Vagina (tissue), 2 donors: Measurements from ENCODE around the gene SIRPD. TPM values are rescaled to one million over a fixed set of nuclear protein-coding genes. Genes with fewer than 3 reads are reported as not detected.

Experiments
- DNase-seq, 2 donors: peaks; one replicate each; pipeline ENCODE4 v3.0.0-alpha.2; 2017; ENCODE audit errors: extremely low spot score in 2 of 2
- H3K27ac ChIP-seq: fragments of 200-600 bp; sonication (generic); one replicate; pipeline ENCODE4 v1.5.1; 2019
- H3K27me3 ChIP-seq: fragments of 200-600 bp; sonication (generic); one replicate; pipeline ENCODE4 v1.5.1; 2019
- H3K36me3 ChIP-seq, 2 donors: fragments of 200-600 bp; sonication (generic); one replicate each; pipeline ENCODE4 v1.5.1; 2017 to 2019
- H3K4me1 ChIP-seq: fragments of 200-600 bp; sonication (generic); one replicate; pipeline ENCODE4 v1.5.1; 2019
- H3K4me3 ChIP-seq, 2 donors: fragments of 200-600 bp; sonication (generic); 1 replicate in 1 of 2; 2 replicates in 1 of 2; pipeline ENCODE4 v1.5.1; 2016 to 2019
- H3K9me3 ChIP-seq: fragments of 200-600 bp; sonication (generic); one replicate; pipeline ENCODE4 v1.5.1; 2019
- CTCF ChIP-seq, 3 experiments: fragments of 450-650 bp in 2 of 3; fragments of 200-600 bp in 1 of 3; sonication (generic) in 1 of 3; IDR thresholded peaks; one replicate each; pipeline ENCODE4 v1.5.1; 2017 to 2019; ENCODE audit warnings: antibody characterized with exemption in 3 of 3, mild to moderate bottlenecking in 2 of 3, moderate library complexity in 2 of 3
- POLR2A ChIP-seq, 2 donors: fragments of 450-650 bp; IDR thresholded peaks; one replicate each; pipeline ENCODE4 v1.6.1; 2017; ENCODE audit warnings: antibody characterized with exemption in 2 of 2, mild to moderate bottlenecking in 2 of 2, moderate library complexity in 2 of 2
- POLR2AphosphoS5 ChIP-seq, 2 donors: sonication (generic); formaldehyde crosslinking; IDR thresholded peaks; one replicate each; pipeline ENCODE4 v1.9.0; 2017; ENCODE audit warnings: antibody characterized with exemption in 2 of 2, mild to moderate bottlenecking in 2 of 2, low read depth in 1 of 2; ENCODE audit not compliant: insufficient read depth in 1 of 2
- intact Hi-C: fragments of 100-400 bp; cut with DNase I; formaldehyde crosslinking; loops from one replicate; pipeline ENCODE4 v1.15.1; 2023
- total RNA-seq: library from RNA; depleted of rRNA; stranded (reverse); fragments of >200 nt; gene quantifications from one replicate; pipeline ENCODE4 v1.2.3, GENCODE V29; 2016

SIRPD gene
- total RNA-seq, 1 donor from 2014 or later = not detected

DNA sequence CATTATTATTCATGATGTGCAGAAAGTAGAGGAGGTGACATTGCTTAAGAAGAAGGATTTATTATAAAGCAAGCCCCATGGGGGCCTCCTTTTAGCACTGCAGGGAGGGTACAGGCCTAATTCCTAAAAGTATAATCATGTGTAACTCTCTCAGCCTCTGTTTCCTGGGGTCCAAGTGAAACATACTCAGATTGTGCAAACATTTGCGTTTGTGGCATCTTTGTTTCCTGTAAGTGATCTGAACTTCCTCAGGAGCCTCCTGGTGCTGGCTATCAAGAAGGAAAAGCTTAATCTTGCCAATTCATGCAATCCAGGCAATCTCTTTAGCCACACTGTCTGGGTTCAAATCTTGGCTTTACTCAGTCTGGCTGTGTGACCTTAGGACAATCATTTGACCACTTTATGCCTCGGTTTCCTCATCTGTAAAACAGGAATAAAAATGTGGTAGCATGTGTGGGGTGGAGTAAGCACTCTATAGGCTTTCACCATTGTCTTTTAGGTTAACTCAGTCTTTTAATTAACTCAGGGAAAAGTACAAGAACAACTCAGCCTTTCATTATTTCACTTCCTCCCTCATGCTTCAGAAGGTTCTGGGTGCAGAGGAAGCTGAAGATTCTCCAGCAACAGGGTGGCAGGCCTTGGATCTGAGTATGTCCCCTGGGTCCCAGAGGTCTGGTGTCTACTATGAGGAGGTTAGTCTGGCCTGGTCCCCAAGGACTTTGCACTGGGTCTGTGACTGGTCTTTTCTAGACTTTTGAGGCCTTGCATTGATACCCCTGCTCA, 65.5 kb downstream of the SIRPD start:
- Histone ChIP-seq H3K9me3 (no peaks in the 10 kb centered on the region), H3K27me3 (no peaks in the 10 kb centered on the region), H3K4me1 (peaks cover 21% of the 10 kb centered on the region), H3K27ac (no peak overlapping the region), H3K36me3 (no peaks in the 10 kb centered on the region), H3K4me3 (no peak overlapping the region)
- DNase-seq = no peak
- TF ChIP-seq POLR2A (IDR thresholded peaks at IDR 0.05) (no peak), CTCF (IDR thresholded peaks at IDR 0.05) (no peak), POLR2AphosphoS5 (IDR thresholded peaks at IDR 0.05; ENCODE audit: insufficient read depth in 1 of 2, low read depth in 1 of 2) (no peak)
- intact Hi-C loops = no loop called here

DNA sequence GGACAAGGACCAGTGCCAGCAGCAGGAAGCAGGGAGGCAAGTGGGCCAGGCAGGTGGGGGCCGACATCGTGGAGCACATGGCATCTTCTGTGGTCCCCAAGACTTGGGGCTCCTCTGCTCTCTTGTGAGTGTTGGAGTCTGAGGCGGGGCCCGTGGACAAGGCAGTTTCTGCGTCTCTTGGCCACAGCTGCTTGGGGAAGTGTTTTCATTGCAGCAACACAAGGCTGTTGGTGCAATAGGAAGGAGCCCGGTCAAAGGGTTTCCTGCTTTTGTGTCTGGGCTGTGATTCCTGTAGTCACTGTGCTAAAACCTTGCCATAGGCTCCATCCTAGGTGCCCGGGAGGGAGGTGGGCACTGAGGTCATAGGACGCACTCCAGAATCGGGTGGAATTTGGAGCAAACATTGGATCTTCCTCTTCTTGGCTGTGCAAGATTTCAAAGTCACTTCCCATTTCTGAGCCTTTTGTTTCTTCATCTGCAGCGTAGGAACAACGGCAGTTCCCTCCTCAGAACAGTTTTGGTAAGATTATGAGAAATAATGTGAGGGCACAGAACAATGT, 66.1 kb downstream of the SIRPD start, which contains the start of gene SIRPB2:
Gene SIRPB2, minus strand, starts transcription at position 140 of the 560 bp plus-strand sequence. Its CDS starts 61 bp downstream, at position 79.
- Histone ChIP-seq H3K4me3 (peak within 1 kb of the TSS in 1 of 2 donors; percentile 23), H3K27me3 (no peaks in the 10 kb centered on the region), H3K27ac (peak within 1 kb of the TSS; percentile 18), H3K36me3 (no peaks in the 10 kb centered on the region), H3K9me3 (no peaks in the 10 kb centered on the region), H3K4me1 (peaks cover 21% of the 10 kb centered on the region)
- no peak for DNase-seq
- intact Hi-C loops = no loop called here
- TF ChIP-seq CTCF (IDR thresholded peaks at IDR 0.05) (no peak), POLR2A (IDR thresholded peaks at IDR 0.05) (no peak)

DNA sequence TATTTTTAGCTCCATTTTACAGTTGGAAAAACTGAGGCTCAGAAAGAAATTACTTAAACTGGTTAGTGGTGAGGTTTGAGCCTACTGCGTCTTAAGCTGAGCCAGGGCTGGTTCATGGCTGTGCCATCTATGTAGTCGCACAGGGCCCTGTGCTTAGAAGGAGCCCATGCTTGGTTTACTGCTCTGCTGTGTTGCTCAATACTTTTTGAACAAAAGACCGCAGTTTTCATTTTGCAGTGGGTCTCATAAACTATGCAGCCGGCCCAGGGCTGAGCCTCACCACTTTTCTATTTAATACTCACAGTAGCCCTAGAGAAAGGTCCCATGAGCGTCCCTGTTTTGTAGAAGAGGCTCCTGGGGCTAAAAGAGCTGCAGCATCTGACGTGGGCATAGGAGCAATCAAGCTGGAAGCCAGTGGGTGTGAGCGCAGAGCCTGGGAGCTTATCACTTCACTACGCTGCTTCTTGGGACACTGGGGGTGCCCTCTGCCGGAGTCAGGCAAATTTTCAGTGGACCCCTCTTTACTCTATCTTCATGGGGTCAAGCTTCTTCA, 66.8 kb downstream of the SIRPD start:
- peak overlapping the region in 1 of 2 donors; percentile 23 for H3K4me3 ChIP-seq
- H3K9me3 ChIP-seq = no peaks in the 10 kb centered on the region
- H3K27me3 ChIP-seq = no peaks in the 10 kb centered on the region
- DNase-seq = no peak
- TF ChIP-seq POLR2A (IDR thresholded peaks at IDR 0.05) (no peak), POLR2AphosphoS5 (IDR thresholded peaks at IDR 0.05; ENCODE audit: insufficient read depth in 1 of 2, low read depth in 1 of 2) (no peak), CTCF (IDR thresholded peaks at IDR 0.05) (no peak)
- no peaks in the 10 kb centered on the region for H3K36me3 ChIP-seq
- peak overlapping the region; percentile 18 for H3K27ac ChIP-seq
- intact Hi-C loops = no loop called here
- H3K4me1 ChIP-seq = peaks cover 21% of the 10 kb centered on the region

GRCh38 chr20:1489764-1490436, 67.6 kb downstream of the SIRPD start:
- intact Hi-C loops = no loop called here
- Histone ChIP-seq H3K9me3 (no peaks in the 10 kb centered on the region), H3K36me3 (no peaks in the 10 kb centered on the region), H3K27ac (peak overlapping the region; percentile 54), H3K4me1 (peaks cover 21% of the 10 kb centered on the region), H3K4me3 (peak overlapping the region in 1 of 2 donors; percentile 23), H3K27me3 (no peaks in the 10 kb centered on the region)
- TF ChIP-seq POLR2A (IDR thresholded peaks at IDR 0.05) = peak in 1 of 2 donors; percentile 6
- peak in 1 of 2 donors; percentile 52 for TF ChIP-seq POLR2AphosphoS5 (IDR thresholded peaks at IDR 0.05; ENCODE audit: insufficient read depth in 1 of 2, low read depth in 1 of 2)
- no peak for TF ChIP-seq CTCF (IDR thresholded peaks at IDR 0.05)
- no peak for DNase-seq
